ENCODE data around the gene MARCO. TPM values are rescaled to one million over a fixed set of nuclear protein-coding genes. Genes with fewer than 3 reads are reported as not detected.

MARCO gene
- total and polyA plus RNA-seq, 2 of the 8 experiments (the other 6 are each of a cell fraction or from before 2014, with no cell fraction given): not detected

GRCh38 chr2:118905206-118905605 lies 36.8 kb upstream of the MARCO start:
- no peak overlapping the region for H4K8ac ChIP-seq (ENCODE audit: extremely low read depth, insufficient read depth, low read length)
- no peak overlapping the region for H3K4me3 ChIP-seq (ENCODE audit: extremely low read depth in 1 of 4, insufficient read depth in 2 of 4, low read depth in 3 of 4, low read length in 4 of 4)
- no peak overlapping the region for H3K14ac ChIP-seq (ENCODE audit: insufficient read length)
- no peaks in the 10 kb centered on the region for H3K23me2 ChIP-seq (ENCODE audit: low read depth, low read length)
- H3K4ac ChIP-seq (replicated peaks; ENCODE audit: insufficient read length, low read depth, low read length): no peak overlapping the region
- H4K20me1 ChIP-seq (replicated peaks in 1 of 2; ENCODE audit: control insufficient read depth in 1 of 2, insufficient read depth in 2 of 2, low read length in 2 of 2): no peaks in the 10 kb centered on the region
- H2BK15ac ChIP-seq (ENCODE audit: low read length): no peak overlapping the region
- no peak overlapping the region for H4K5ac ChIP-seq (ENCODE audit: insufficient read length, low read depth, low read length)
- TF ChIP-seq CHD2 (IDR thresholded peaks at IDR 0.05; ENCODE audit: low read length) (no peak), KDM1A (IDR thresholded peaks at IDR 0.05; ENCODE audit: borderline replicate concordance, low read length) (no peak)
- no peaks in the 10 kb centered on the region; a peak in 1 of 8 replicates for H3K36me3 ChIP-seq (ENCODE audit: control insufficient read depth in 2 of 4, insufficient read depth in 4 of 4, low read length in 3 of 4)
- H4K91ac ChIP-seq (replicated peaks; ENCODE audit: insufficient read length, low read length): no peak overlapping the region
- DNase-seq (ENCODE audit: low read depth in 1 of 2, low spot score in 2 of 2) (no peak), FAIRE-seq (no peak)
- H3K79me1 ChIP-seq (ENCODE audit: low read depth, low read length): no peaks in the 10 kb centered on the region
- peaks cover 0 to 5% of the 10 kb centered on the region in 2 experiments; a peak in 2 of 4 replicates for H3K9me3 ChIP-seq (ENCODE audit: insufficient read depth in 2 of 2, low read depth in 1 of 2, low read length in 1 of 2)
- no peaks in the 10 kb centered on the region for H3K79me2 ChIP-seq (ENCODE audit: control insufficient read depth in 1 of 2, insufficient read depth in 2 of 2, low read length in 2 of 2)
- no peak overlapping the region for H3K18ac ChIP-seq (ENCODE audit: extremely low read depth, low read length)
- peaks cover 0 to 4% (median 0%) of the 10 kb centered on the region in 4 experiments; a peak in 1 of 7 replicates for H3K4me1 ChIP-seq (replicated peaks in 1 of 4; ENCODE audit: control insufficient read depth in 3 of 4, insufficient read depth in 4 of 4, low read length in 3 of 4)
- CTCF ChIA-PET (ENCODE audit: partially characterized antibody): interaction anchor here (3.3 kb wide), 1 partner anchor 22 kb away, joined by 18 read pairs; no protein-coding TSS in a partner anchor
- H2BK12ac ChIP-seq (ENCODE audit: low read depth, low read length): no peak overlapping the region
- H3K56ac ChIP-seq (replicated peaks; ENCODE audit: insufficient read length, low read depth, low read length): no peak overlapping the region
- H3K27ac ChIP-seq (ENCODE audit: low read depth, low read length): no peak overlapping the region
- POLR2A ChIA-PET (ENCODE audit: partially characterized antibody): no interaction called here
- H2BK120ac ChIP-seq (replicated peaks; ENCODE audit: low read depth, low read length): no peak overlapping the region
- no peaks in the 10 kb centered on the region for H3K27me3 ChIP-seq (replicated peaks in 1 of 4; ENCODE audit: control insufficient read depth in 3 of 4, extremely low read depth in 1 of 4, insufficient read depth in 3 of 4, low read length in 3 of 4)
- no peak overlapping the region for H2AFZ ChIP-seq (ENCODE audit: low read length)
- WGBS, 2 experiments (ENCODE audit: extremely low coverage in 1 of 2, insufficient coverage in 1 of 2, insufficient read length in 1 of 2, insufficient replicate concordance in 2 of 2, low coverage in 1 of 2, low lambda C conversion rate in 2 of 2, missing lambda C conversion rate in 1 of 2): 95% methylated on average over 3 of the region's 3 CpGs; no CpG with 5 or more reads in 1 of the 2 experiments
- no peak overlapping the region for H2BK20ac ChIP-seq (ENCODE audit: low read length)
- no peak overlapping the region for H3K4me2 ChIP-seq (ENCODE audit: insufficient read depth in 1 of 2, low read depth in 2 of 2, low read length in 2 of 2)
- H2BK5ac ChIP-seq (ENCODE audit: low read depth, low read length): no peak overlapping the region
- no peak overlapping the region for H3K9ac ChIP-seq (replicated peaks in 1 of 4; ENCODE audit: extremely low read depth in 1 of 4, low read depth in 3 of 4, low read length in 3 of 4)
- no peak overlapping the region for H2AK5ac ChIP-seq (ENCODE audit: low read depth, low read length)
- H3K23ac ChIP-seq (ENCODE audit: insufficient read length): no peak overlapping the region

Measured in H1 (cell line).